ENCODE data around the gene POLA2. TPM values are rescaled to one million over a fixed set of nuclear protein-coding genes. Genes with fewer than 3 reads are reported as not detected.
"Not testable (repeated sequence)": the region's sequence is repeated elsewhere in the genome, so short reads cannot be mapped to it uniquely, and the experiment has no call there.

The POLA2 gene
- total RNA-seq, 1 experiment from 2014 or later, result 37.7 TPM

DNA sequence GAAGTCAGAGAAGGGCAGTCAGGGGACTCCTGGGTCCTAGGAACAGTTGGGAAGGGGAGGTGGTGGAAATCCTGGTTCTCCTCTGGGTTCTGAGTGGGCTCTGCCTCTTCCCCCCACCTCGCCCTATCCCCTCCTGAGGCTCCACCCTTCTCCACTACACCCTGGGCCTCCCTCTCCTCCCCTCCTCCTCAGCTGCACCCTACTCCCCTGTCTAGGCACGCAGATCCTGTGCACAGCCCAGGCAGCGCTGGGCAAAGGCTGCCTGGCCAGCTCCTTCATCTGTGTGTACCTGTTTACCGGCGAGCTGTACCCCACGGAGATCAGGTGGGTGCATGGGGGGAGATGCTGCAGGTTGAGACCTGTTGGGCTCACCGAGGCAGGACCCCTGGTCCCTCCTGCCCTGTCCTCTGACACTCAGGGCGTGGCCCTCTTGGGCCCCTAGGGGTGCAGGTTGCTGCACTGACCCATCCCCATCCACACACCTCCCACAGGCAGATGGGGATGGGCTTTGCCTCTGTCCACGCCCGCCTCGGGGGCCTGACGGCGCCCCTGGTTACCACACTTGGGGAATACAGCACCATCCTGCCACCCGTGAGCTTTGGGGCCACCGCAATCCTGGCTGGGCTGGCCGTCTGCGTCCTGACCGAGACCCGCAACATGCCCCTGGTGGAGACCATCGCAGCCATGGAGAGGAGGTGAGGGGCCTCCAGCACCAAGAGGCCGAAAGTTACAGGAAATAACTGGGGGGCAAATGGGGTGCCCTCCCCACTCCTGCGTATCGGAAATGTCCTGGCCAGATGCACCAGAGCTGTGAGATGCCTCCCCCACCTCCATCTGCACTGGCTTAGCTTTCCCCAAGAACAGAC, 25.3 kb upstream of the POLA2 start:
- Histone ChIP-seq H3K27ac (ENCODE audit: insufficient read length, low read depth, low read length) (no peak overlapping the region), H3K4ac (ENCODE audit: low read depth, low read length) (no peak overlapping the region), H3K27me3 (ENCODE audit: insufficient read depth, low read length) (no peaks in the 10 kb centered on the region), H2BK120ac (ENCODE audit: low read depth, low read length, poor library complexity, severe bottlenecking) (no peak overlapping the region), H2AK5ac (ENCODE audit: insufficient read length, low read length) (no peak overlapping the region), H3K14ac (ENCODE audit: insufficient read depth, low read length) (no peak overlapping the region; the same call in 1 of the 2 replicates), H4K91ac (ENCODE audit: insufficient read length, low read depth, low read length) (no peak overlapping the region), H4K5ac (ENCODE audit: insufficient read length, low read depth, low read length) (no peak overlapping the region), H3K79me2 (ENCODE audit: insufficient read depth, low read length) (no peaks in the 10 kb centered on the region), H3K4me1 (ENCODE audit: insufficient read depth, low read length) (no peaks in the 10 kb centered on the region; the same call in 1 of the 2 replicates), H2AFZ (ENCODE audit: low read length) (no peak overlapping the region), H2BK20ac (ENCODE audit: low read depth, low read length, poor library complexity, severe bottlenecking) (no peak overlapping the region), H3K4me2 (ENCODE audit: insufficient read depth, insufficient read length, low read length) (no peak overlapping the region), H3K79me1 (ENCODE audit: insufficient read depth, low read depth, low read length, poor library complexity, severe bottlenecking) (no peaks in the 10 kb centered on the region), H3K18ac (ENCODE audit: insufficient read length, low read depth, low read length) (no peak overlapping the region), H2BK12ac (ENCODE audit: insufficient read length, low read depth, low read length) (no peak overlapping the region), H3K9me3 (ENCODE audit: control insufficient read depth, low read depth, low read length) (no peaks in the 10 kb centered on the region), H3K23me2 (ENCODE audit: insufficient read length, low read depth, low read length, poor library complexity, severe bottlenecking) (no peaks in the 10 kb centered on the region), H2BK15ac (ENCODE audit: low read depth, low read length) (no peak overlapping the region), H2BK5ac (ENCODE audit: insufficient read length, low read length) (no peak overlapping the region), H3K9ac (ENCODE audit: extremely low read depth, insufficient read length, low read length) (no peak overlapping the region), H3K23ac (ENCODE audit: insufficient read length, low read depth, low read length) (no peak overlapping the region), H4K20me1 (ENCODE audit: control insufficient read depth, insufficient read depth, insufficient read length) (no peaks in the 10 kb centered on the region), H3T11ph (ENCODE audit: low read length) (no peak overlapping the region), H3K56ac (ENCODE audit: insufficient read length, low read depth, low read length) (no peak overlapping the region), H4K8ac (replicated peaks; ENCODE audit: insufficient read length, low read depth, low read length) (no peak overlapping the region)
- peaks cover 2% of the 10 kb centered on the region; the same call in 1 of the 2 replicates for H3K27me3 Mint-ChIP-seq (ENCODE audit: low read depth)
- H3K36me3 Mint-ChIP-seq (ENCODE audit: insufficient read depth in 1 of 3, low read depth in 3 of 3), result peaks cover 2 to 5% (median 2%) of the 10 kb centered on the region in 3 experiments; a peak in 3 of 7 replicates
- TF ChIP-seq, protein P1, sequence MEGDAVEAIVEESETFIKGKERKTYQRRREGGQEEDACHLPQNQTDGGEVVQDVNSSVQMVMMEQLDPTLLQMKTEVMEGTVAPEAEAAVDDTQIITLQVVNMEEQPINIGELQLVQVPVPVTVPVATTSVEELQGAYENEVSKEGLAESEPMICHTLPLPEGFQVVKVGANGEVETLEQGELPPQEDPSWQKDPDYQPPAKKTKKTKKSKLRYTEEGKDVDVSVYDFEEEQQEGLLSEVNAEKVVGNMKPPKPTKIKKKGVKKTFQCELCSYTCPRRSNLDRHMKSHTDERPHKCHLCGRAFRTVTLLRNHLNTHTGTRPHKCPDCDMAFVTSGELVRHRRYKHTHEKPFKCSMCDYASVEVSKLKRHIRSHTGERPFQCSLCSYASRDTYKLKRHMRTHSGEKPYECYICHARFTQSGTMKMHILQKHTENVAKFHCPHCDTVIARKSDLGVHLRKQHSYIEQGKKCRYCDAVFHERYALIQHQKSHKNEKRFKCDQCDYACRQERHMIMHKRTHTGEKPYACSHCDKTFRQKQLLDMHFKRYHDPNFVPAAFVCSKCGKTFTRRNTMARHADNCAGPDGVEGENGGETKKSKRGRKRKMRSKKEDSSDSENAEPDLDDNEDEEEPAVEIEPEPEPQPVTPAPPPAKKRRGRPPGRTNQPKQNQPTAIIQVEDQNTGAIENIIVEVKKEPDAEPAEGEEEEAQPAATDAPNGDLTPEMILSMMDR (conservative IDR thresholded peaks at IDR 0.05), result no peak
- no peak for DNase-seq
- WGBS (ENCODE audit: extremely low coverage, insufficient read length, low lambda C conversion rate), result no CpG with 5 or more reads among the region's 23 CpGs
- peak overlapping the region in 1 of 3 experiments; percentile 59; a peak in 2 of 7 replicates for H3K27ac Mint-ChIP-seq
- H3K4me1 Mint-ChIP-seq, result peaks cover 3 to 9% of the 10 kb centered on the region in 2 experiments
- no peak overlapping the region for H3K4me3 Mint-ChIP-seq
- H3K9me3 Mint-ChIP-seq, result no peaks in the 10 kb centered on the region; a peak in 1 of 5 replicates

DNA sequence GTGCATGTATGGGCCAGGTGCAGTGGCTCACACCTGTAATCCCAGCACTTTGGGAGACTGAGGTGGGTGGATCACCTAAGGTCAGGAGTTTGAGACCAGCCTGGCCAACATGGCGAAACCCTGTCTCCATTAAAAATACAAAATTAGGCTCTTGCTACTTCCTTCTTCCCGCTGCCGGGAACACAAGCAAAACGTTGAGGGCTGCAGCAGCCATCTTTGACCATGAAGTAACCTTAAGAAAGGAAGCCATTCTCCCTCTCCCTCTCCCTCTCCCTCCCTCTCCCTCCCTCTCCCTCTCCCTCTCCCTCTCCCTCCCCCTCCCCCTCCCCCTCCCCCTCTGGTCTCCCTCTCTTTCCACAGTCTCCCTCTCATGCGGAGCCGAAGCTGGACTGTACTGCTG, 23.5 kb upstream of the POLA2 start:
- not testable (repeated sequence) for H3K18ac ChIP-seq (ENCODE audit: insufficient read length, low read depth, low read length); H2BK12ac ChIP-seq (ENCODE audit: insufficient read length, low read depth, low read length); H4K20me1 ChIP-seq (ENCODE audit: control insufficient read depth, insufficient read depth, insufficient read length); H3K27me3 Mint-ChIP-seq (ENCODE audit: low read depth); H2BK5ac ChIP-seq (ENCODE audit: insufficient read length, low read length); H3K23ac ChIP-seq (ENCODE audit: insufficient read length, low read depth, low read length); H3K9me3 ChIP-seq (ENCODE audit: control insufficient read depth, low read depth, low read length); H3K4ac ChIP-seq (ENCODE audit: low read depth, low read length); H3K9me3 Mint-ChIP-seq; H2AK5ac ChIP-seq (ENCODE audit: insufficient read length, low read length); H3K27ac ChIP-seq (ENCODE audit: insufficient read length, low read depth, low read length); H3K23me2 ChIP-seq (ENCODE audit: insufficient read length, low read depth, low read length, poor library complexity, severe bottlenecking); H3K9ac ChIP-seq (ENCODE audit: extremely low read depth, insufficient read length, low read length); H2BK15ac ChIP-seq (ENCODE audit: low read depth, low read length); H3K27me3 ChIP-seq (ENCODE audit: insufficient read depth, low read length); H2BK120ac ChIP-seq (ENCODE audit: low read depth, low read length, poor library complexity, severe bottlenecking); DNase-seq; H3K27ac Mint-ChIP-seq; H3K4me1 ChIP-seq (ENCODE audit: insufficient read depth, low read length); H3T11ph ChIP-seq (ENCODE audit: low read length); H3K4me3 Mint-ChIP-seq; H2AFZ ChIP-seq (ENCODE audit: low read length); H4K8ac ChIP-seq (replicated peaks; ENCODE audit: insufficient read length, low read depth, low read length); H3K79me1 ChIP-seq (ENCODE audit: insufficient read depth, low read depth, low read length, poor library complexity, severe bottlenecking); H3K4me2 ChIP-seq (ENCODE audit: insufficient read depth, insufficient read length, low read length); H4K5ac ChIP-seq (ENCODE audit: insufficient read length, low read depth, low read length); H3K14ac ChIP-seq (ENCODE audit: insufficient read depth, low read length); H2BK20ac ChIP-seq (ENCODE audit: low read depth, low read length, poor library complexity, severe bottlenecking); H3K79me2 ChIP-seq (ENCODE audit: insufficient read depth, low read length); H4K91ac ChIP-seq (ENCODE audit: insufficient read length, low read depth, low read length); H3K56ac ChIP-seq (ENCODE audit: insufficient read length, low read depth, low read length)
- no CpG with 5 or more reads among the region's 6 CpGs for WGBS (ENCODE audit: extremely low coverage, insufficient read length, low lambda C conversion rate)
- H3K36me3 Mint-ChIP-seq (ENCODE audit: insufficient read depth in 1 of 3, low read depth in 3 of 3), result peaks cover 9 to 16% (median 10%) of the 10 kb centered on the region in 3 experiments
- H3K4me1 Mint-ChIP-seq, result peaks cover 20 to 22% of the 10 kb centered on the region in 2 experiments

Data from H9 (cell line).